Liver (tissue), 9 donors: ENCODE data around the gene SPRED1. TPM values are rescaled to one million over a fixed set of nuclear protein-coding genes. Genes with fewer than 3 reads are reported as not detected.

ENCODE experiments used
- DNase-seq: peaks from one replicate; pipeline ENCODE4 v3.0.0-alpha.2; 2017; ENCODE audit warnings: low spot score
- H3K27ac ChIP-seq, 2 donors: one replicate each; pipeline ENCODE4 v1.7.0; 2013; ENCODE audit warnings: inconsistent platforms in 2 of 2, low read length in 2 of 2, control low read depth in 1 of 2, low read depth in 1 of 2, mild to moderate bottlenecking in 1 of 2
- H3K27me3 ChIP-seq, 4 donors: one replicate each; pipeline versions ENCODE4 v1.6.1 to v1.7.0; 2013; ENCODE audit warnings: low read length in 3 of 4, inconsistent platforms in 1 of 4, mild to moderate bottlenecking in 1 of 4, moderate library complexity in 1 of 4; ENCODE audit not compliant: control insufficient read depth in 4 of 4, insufficient read depth in 4 of 4
- H3K36me3 ChIP-seq, 4 donors: one replicate each; pipeline versions ENCODE4 v1.6.1 to v1.7.0; 2013; ENCODE audit warnings: low read length in 3 of 4, mild to moderate bottlenecking in 3 of 4, low read depth in 1 of 4, moderate library complexity in 1 of 4; ENCODE audit not compliant: control insufficient read depth in 4 of 4, insufficient read depth in 3 of 4
- H3K4me1 ChIP-seq, 4 donors: one replicate each; pipeline versions ENCODE4 v1.6.1 to v1.7.0; 2013; ENCODE audit warnings: low read length in 3 of 4, mild to moderate bottlenecking in 3 of 4, moderate library complexity in 1 of 4; ENCODE audit not compliant: control insufficient read depth in 4 of 4, insufficient read depth in 4 of 4
- H3K4me3 ChIP-seq, 3 donors: one replicate each; pipeline versions ENCODE4 v1.6.1 to v1.7.0; 2013; ENCODE audit warnings: low read length in 3 of 3, control low read depth in 1 of 3, low read depth in 1 of 3, mild to moderate bottlenecking in 1 of 3
- H3K9ac ChIP-seq, 2 donors: one replicate each; pipeline ENCODE4 v1.7.0; 2013; ENCODE audit warnings: low read length in 2 of 2, mild to moderate bottlenecking in 2 of 2, moderate library complexity in 2 of 2, control low read depth in 1 of 2, low read depth in 1 of 2
- H3K9me3 ChIP-seq, 4 donors: one replicate each; pipeline versions ENCODE4 v1.6.1 to v1.7.0; 2013; ENCODE audit warnings: low read length in 3 of 4; ENCODE audit not compliant: control insufficient read depth in 4 of 4
- ATF3 ChIP-seq: IDR thresholded peaks from 2 replicates; pipeline ENCODE4 v1.6.1; 2016; ENCODE audit warnings: antibody characterized with exemption
- FOXA1 ChIP-seq: IDR thresholded peaks from 2 replicates; pipeline ENCODE4 v1.6.1; 2016; ENCODE audit warnings: antibody characterized with exemption
- FOXA2 ChIP-seq: IDR thresholded peaks from 2 replicates; pipeline ENCODE4 v1.6.1; 2016; ENCODE audit warnings: antibody characterized with exemption
- GABPA ChIP-seq, 2 donors: IDR thresholded peaks in 1 of 2; conservative IDR thresholded peaks in 1 of 2; 2 replicates each; pipeline ENCODE4 v1.6.1; 2016; ENCODE audit warnings: antibody characterized with exemption in 2 of 2, mild to moderate bottlenecking in 1 of 2, moderate library complexity in 1 of 2
- HNF4A ChIP-seq, 2 donors: conservative IDR thresholded peaks; 2 replicates each; pipeline ENCODE4 v1.6.1; 2016; ENCODE audit warnings: antibody characterized with exemption in 2 of 2, mild to moderate bottlenecking in 2 of 2
- HNF4G ChIP-seq: IDR thresholded peaks from 2 replicates; pipeline ENCODE4 v1.6.1; 2016; ENCODE audit warnings: antibody characterized with exemption
- JUND ChIP-seq, 2 donors: IDR thresholded peaks; 2 replicates each; pipeline ENCODE4 v1.6.1; 2016; ENCODE audit warnings: antibody characterized with exemption in 2 of 2
- MAX ChIP-seq: IDR thresholded peaks from 2 replicates; pipeline ENCODE4 v1.6.1; 2016; ENCODE audit warnings: antibody characterized with exemption
- NR2F2 ChIP-seq: IDR thresholded peaks from 2 replicates; pipeline ENCODE4 v1.6.1; 2016; ENCODE audit warnings: antibody characterized with exemption
- REST ChIP-seq: IDR thresholded peaks from 2 replicates; pipeline ENCODE4 v1.6.1; 2016; ENCODE audit warnings: antibody characterized with exemption, mild to moderate bottlenecking
- RXRA ChIP-seq, 2 donors: IDR thresholded peaks; 2 replicates each; pipeline ENCODE4 v1.6.1; 2017 to 2018; ENCODE audit warnings: antibody characterized with exemption in 2 of 2, mild to moderate bottlenecking in 1 of 2
- SP1 ChIP-seq: IDR thresholded peaks from 2 replicates; pipeline ENCODE4 v1.6.1; 2018; ENCODE audit warnings: antibody characterized with exemption, mild to moderate bottlenecking
- TAF1 ChIP-seq: conservative IDR thresholded peaks from 2 replicates; pipeline ENCODE4 v1.6.1; 2016; ENCODE audit warnings: antibody characterized with exemption, mild to moderate bottlenecking
- YY1 ChIP-seq: IDR thresholded peaks from 2 replicates; pipeline ENCODE4 v1.6.1; 2016; ENCODE audit warnings: antibody characterized with exemption, mild to moderate bottlenecking
- ZBTB33 ChIP-seq: IDR thresholded peaks from 2 replicates; pipeline ENCODE4 v1.6.1; 2016; ENCODE audit warnings: antibody characterized with exemption
- WGBS: extraction: QIAGEN DNeasy Blood & Tissue Kit; methylation state at CpG from one replicate; pipeline ENCODE4 v1.1.7; 2013; 5-methylcytosine and 5-hydroxymethylcytosine counted together
- polyA plus RNA-seq, 2 donors: library from polyadenylated mRNA; stranded (reverse) in 1 of 2; unstranded in 1 of 2; fragments of 200-250 nt in 1 of 2; fragments of >200 nt in 1 of 2; fragmentation: Nextera tagmentation in 1 of 2; extraction: Ambion mirVana in 1 of 2; gene quantifications; one replicate each; pipeline versions ENCODE4 v1.2.1 to v1.2.3, GENCODE V29; 2013 to 2015
- total RNA-seq, 2 donors: library from RNA; depleted of rRNA; stranded (reverse); fragments of >200 nt; gene quantifications; one replicate each; pipeline ENCODE4 v1.2.3, GENCODE V29; 2014
- donor health status: healthy.
- donor health status: healthy.
- donor health status: healthy.
- donor health status: healthy.
- donor health status: healthy.

The SPRED1 gene
- total and polyA plus RNA-seq, 4 donors = 1.2 to 7.7 (median 4.4) TPM

- TF ChIP-seq JUND (IDR thresholded peaks at IDR 0.05) (no peak), RXRA (IDR thresholded peaks at IDR 0.05) (no peak), YY1 (no peak), MAX (no peak), FOXA1 (no peak), SP1 (no peak), HNF4A (conservative IDR thresholded peaks at IDR 0.05) (no peak), GABPA (IDR thresholded peaks at IDR 0.05 in 1 of 2, conservative IDR thresholded peaks at IDR 0.05 in 1 of 2) (no peak), ZBTB33 (no peak), TAF1 (no peak), ATF3 (no peak)
- no peak overlapping the region for H3K9ac ChIP-seq
- H3K4me3 ChIP-seq = no peak overlapping the region
- H3K4me1 ChIP-seq = no peaks in the 10 kb centered on the region
- H3K27ac ChIP-seq = no peak overlapping the region
- no peak for DNase-seq
- WGBS = 88% methylated on average over 2 of the region's 2 CpGs
- H3K36me3 ChIP-seq = no peaks in the 10 kb centered on the region
- H3K27me3 ChIP-seq = no peaks in the 10 kb centered on the region
- no peaks in the 10 kb centered on the region for H3K9me3 ChIP-seq
These were observed 45.0 kb upstream of the SPRED1 start for GRCh38 chr15:38207621-38208020.

DNA sequence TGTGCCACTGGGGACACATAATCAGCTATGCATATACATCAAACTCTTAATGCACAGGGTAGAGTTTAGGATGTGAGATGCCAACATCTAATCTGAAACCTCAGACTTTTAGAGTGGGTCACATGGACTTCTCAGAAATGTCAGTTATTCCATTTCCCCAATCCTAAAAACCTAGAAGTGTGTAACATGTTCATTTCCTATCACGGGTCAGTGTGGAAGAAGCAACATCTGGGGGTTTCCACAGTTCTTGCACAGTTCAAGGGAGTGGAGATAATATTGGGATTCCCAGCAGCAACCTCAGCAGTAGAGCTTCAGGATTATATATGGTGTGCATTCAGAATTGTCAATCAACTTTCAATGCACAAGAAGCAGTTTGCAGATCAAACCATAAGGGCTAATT lies 44.4 kb upstream of the SPRED1 start:
- H3K4me1 ChIP-seq = no peaks in the 10 kb centered on the region
- no peak for TF ChIP-seq REST
- TF ChIP-seq FOXA2 = no peak
- TF ChIP-seq TAF1 = no peak
- TF ChIP-seq YY1 = no peak
- TF ChIP-seq HNF4G = no peak
- no peak for TF ChIP-seq ZBTB33
- no peak for TF ChIP-seq NR2F2
- TF ChIP-seq ATF3 = no peak
- H3K36me3 ChIP-seq = no peaks in the 10 kb centered on the region
- H3K9me3 ChIP-seq = no peaks in the 10 kb centered on the region
- no peak overlapping the region for H3K4me3 ChIP-seq
- H3K27ac ChIP-seq = no peak overlapping the region
- WGBS = 85% methylated on average over 1 of the region's 1 CpG
- H3K27me3 ChIP-seq = no peaks in the 10 kb centered on the region
- no peak overlapping the region for H3K9ac ChIP-seq
- DNase-seq = no peak
